GM21576 (cell line): ENCODE data around the gene COQ10A.

Source experiments
- ATAC-seq: cut with Tn5 transposase; IDR thresholded peaks from one replicate; pipeline ENCODE4 v1.9.1; 2021; ENCODE audit warnings: mild to moderate bottlenecking, moderate library complexity; ENCODE audit not compliant: unreplicated experiment

COQ10A gene

DNA sequence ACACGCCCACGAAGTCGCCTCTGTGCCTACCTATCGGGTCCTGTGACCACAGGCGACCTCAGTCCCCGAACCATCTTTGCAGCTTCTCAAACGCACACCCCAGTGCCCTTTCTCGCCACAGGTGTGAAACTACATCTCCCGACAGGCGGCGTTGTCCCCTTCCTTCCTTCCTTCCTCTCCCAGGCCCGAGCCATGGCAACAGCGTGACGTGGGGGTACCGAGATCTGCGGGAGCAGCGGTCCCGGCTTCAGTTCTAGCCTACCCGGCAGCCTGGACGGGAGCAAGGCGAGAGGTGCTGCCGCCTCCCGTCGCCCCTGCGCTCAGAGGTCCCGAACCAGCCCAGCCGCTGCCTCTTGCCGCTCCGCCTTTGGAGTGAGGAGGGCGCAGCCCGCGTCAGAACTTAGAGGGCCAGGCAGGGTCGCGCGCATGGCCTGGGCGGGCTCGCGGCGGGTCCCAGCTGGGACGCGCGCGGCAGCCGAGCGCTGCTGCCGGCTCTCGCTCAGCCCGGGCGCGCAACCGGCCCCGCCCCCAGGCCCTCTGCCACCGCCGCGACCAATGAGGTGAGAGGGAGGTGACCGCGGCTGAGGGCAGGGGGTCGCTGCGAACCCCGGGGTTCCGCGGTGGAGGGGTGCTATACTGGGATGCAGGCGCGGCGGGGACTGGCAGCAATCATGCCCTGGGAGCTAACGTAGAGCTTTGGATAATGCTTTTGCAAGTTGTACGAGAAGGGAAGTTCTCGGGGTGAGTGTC lies at the start of gene COQ10A:
Gene COQ10A, plus strand, starts transcription at position 250 of the 750 bp plus-strand sequence. Its CDS starts 177 bp downstream, at position 427.
- ATAC-seq = peak; percentile 78

DNA sequence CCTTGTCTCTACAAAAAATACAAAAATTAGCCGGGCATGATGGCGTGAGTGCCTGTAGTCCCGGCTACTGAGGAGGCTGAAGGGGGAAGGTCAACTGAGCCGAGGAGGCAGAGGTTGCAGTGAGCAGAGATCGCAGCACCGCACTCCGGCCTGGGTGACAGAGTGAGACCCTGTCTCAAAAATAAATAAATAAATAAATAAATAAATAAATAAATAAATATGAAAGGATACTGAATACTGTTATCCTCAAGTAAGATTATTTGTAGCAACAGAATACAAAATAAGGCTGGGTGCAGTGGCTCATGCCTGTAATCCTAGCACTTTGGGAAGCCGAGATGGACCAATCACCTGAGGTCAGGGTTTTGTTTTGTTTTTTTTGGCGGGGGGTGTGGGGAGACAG lies 46.9 kb upstream of the COQ10A start:
- no peak for ATAC-seq

DNA sequence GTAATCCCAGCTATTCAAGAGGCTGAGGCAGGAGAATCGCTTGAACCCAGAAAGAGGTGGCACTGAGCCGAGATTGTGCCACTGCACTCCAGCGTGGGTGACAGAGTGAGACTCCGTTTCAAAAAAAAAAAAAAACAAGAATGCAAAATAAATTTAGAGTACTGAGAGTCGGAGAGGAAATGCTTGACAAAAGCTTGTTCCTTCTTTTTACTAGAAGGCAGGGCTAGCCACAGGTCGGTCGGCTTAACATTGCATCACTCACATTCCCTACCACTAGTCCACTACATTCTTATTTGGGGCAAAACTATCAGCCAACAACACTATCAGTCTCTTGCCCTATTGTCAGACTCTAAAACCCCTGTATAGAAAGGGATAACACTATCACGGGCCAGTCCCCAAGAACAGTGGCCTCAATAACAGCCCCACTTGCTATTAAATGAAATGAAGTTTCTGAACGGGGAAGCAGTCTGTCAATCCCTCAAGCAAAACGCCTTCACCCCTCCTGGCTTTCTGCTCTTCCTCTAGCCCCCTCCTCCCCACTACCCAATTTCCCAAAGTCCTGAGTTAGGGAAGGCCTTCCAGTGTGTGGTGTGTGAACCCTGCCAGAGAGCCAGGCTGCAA lies 46.0 kb upstream of the COQ10A start:
- no peak for ATAC-seq

DNA sequence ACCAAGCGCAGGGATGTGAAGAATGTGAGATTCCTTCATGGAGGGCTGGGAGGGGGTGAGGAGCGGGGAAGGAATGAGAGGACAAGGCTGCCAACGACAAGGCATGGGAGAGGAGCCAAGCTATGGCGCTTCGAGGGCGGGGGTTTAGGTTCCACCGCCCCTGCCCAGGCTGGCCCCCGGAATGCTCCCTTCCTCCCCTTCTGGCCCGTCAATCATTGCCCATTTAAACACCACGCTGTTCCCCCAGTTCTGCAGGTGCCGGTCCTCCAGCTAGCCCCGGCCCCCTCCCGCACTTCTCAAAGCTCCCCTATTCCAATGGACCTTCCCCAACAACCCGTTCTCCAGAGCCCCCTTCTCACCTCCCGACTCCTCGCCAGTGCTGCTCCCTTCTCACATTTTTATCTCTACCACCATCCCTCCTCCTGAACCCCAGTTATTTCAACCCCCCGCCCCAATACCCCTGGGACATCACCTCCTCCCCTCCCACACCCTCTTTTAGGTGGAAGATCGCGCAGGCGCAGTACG lies 45.4 kb upstream of the COQ10A start:
- ATAC-seq = peak; percentile 9

- ATAC-seq = peak; percentile 76
Measured at GRCh38 chr12:56221757-56222530, 44.8 kb upstream of the COQ10A start, which contains the start of gene RNF41. Gene RNF41, minus strand, starts transcription at chr12:56221922. Its CDS starts 7,875 bp downstream, at chr12:56214047.

DNA sequence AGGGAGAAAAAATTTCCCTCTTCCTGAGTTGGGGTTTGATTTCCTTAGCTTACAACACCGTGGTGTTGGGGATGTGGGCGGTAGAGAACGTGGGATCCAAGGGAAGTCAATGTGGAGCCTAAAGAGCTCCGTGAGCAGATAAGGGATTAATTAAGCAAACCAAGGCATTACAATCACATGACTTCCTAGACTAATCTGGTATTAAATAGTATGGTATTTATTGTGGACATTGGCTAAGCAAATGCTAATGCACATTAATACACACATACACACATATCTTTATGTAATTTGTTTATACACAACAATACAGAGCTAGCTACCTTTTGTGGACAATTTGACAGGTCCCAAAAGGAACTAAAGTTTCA lies 44.2 kb upstream of the COQ10A start:
- no peak for ATAC-seq

- ATAC-seq = no peak
Measured at GRCh38 chr12:56223571-56224101, 43.1 kb upstream of the COQ10A start.

- ATAC-seq = peak; percentile 66
Measured at GRCh38 chr12:56224102-56224701, 42.5 kb upstream of the COQ10A start, which contains the start of gene NABP2. Gene NABP2, plus strand, starts transcription at chr12:56224342. Its CDS starts 515 bp downstream, at chr12:56224857.

DNA sequence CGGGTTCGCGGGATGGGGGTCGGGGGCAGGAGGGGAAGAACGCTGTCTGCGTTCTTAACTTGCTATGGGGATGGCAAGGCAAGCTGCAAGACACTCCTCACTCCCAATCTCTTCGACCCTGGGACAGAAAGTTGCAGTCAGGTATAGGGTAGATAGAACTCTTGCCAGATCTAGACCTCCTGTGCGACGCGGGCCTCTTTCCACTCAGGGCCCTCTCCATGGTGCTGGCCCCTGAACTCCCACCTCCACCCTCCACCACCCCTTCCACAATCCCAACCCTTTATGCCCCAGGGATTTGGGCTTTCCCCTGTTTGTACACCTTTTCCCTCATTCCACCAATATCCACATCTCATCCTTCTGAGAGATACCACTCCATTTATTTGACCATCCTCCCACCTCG lies 41.8 kb upstream of the COQ10A start:
- ATAC-seq = no peak

DNA sequence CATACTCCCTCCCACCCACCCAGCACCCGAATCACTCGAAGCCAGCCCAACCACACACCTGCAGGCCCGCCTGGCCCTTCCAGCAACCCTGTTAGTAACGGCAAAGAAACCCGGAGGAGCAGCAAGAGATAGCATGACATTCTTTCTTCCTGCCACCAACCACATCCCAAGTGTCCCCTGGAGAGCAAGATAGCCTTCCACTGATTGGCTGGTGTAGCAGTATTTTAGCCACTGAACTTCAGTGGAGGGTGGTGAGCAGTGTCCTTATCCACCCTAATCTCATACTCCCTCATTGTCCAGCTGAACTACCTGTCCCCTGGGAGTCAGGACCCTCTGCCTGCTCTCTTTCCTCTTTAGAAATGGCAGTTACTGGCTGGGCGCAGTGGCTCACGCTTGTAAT lies 37.7 kb upstream of the COQ10A start:
- no peak for ATAC-seq

GRCh38 chr12:56229916-56230431 lies 36.8 kb upstream of the COQ10A start, which contains the start of gene SLC39A5:
Gene SLC39A5, plus strand, starts transcription at chr12:56230051. Its CDS starts 1,224 bp downstream, at chr12:56231275.
- no peak for ATAC-seq

GRCh38 chr12:56230432-56231183 lies 36.1 kb upstream of the COQ10A start:
- ATAC-seq = no peak

DNA sequence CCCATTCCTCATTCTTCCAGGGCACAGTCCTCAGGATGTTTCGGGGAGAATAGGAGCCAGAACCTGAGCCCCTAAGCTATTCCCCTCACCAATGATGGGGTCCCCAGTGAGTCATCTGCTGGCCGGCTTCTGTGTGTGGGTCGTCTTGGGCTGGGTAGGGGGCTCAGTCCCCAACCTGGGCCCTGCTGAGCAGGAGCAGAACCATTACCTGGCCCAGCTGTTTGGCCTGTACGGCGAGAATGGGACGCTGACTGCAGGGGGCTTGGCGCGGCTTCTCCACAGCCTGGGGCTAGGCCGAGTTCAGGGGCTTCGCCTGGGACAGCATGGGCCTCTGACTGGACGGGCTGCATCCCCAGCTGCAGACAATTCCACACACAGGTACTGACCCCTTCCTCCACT lies 35.6 kb upstream of the COQ10A start:
- ATAC-seq = no peak

DNA sequence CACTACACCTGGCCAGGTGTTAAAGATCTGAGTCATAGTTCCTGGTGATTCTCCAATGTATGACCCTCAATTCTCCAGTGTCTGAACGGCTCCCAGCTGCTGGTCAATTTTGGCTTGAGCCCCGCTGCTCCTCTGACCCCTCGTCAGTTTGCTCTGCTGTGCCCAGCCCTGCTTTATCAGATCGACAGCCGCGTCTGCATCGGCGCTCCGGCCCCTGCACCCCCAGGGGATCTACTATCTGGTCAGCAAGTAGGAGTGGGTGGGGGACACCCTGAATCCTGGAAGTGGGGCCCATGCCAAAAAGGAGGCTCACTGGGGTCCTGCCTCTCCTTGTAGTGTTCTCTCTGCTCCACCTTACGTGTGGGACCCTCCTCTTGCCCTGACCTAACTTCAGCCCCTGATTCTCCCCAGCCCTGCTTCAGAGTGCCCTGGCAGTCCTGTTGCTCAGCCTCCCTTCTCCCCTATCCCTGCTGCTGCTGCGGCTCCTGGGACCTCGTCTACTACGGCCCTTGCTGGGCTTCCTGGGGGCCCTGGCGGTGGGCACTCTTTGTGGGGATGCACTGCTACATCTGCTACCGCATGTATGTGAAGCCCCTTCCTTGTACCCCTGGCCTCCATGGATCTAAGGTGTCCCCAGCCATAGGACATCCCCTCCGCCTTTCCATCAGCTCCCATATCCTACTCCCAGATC lies 31.9 kb upstream of the COQ10A start:
- ATAC-seq = no peak

- ATAC-seq = no peak
Measured at GRCh38 chr12:56236091-56236490, 30.7 kb upstream of the COQ10A start.

DNA sequence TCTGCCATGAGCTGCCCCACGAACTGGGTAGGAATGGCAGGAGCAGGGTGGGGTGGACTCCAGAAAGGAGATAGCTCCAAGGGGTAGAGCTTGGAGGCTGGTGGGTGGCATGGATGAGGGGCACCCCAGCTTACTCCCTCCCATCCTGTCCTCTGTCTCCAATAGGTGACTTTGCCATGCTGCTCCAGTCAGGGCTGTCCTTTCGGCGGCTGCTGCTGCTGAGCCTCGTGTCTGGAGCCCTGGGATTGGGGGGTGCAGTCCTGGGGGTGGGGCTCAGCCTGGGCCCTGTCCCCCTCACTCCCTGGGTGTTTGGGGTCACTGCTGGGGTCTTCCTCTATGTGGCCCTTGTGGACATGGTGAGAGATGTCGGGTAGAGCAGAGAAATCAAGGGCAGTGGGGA lies 29.8 kb upstream of the COQ10A start:
- ATAC-seq = no peak

DNA sequence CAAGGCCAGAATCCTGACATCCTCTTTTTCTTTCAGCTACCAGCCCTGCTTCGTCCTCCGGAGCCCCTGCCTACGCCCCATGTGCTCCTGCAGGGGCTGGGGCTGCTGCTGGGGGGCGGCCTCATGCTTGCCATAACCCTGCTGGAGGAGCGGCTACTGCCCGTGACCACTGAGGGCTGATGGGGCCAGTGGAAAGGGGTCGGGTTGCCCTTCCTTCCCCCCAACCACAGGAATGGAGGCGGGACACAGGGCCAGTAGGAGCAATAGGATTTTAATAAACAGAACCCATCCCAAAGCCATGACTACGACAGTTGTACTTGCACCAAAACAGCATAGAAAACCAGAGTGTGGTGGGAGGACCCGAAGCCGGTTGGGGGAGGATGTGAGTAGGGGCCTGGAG lies 29.2 kb upstream of the COQ10A start:
- ATAC-seq = no peak

- ATAC-seq = no peak
Measured at GRCh38 chr12:56241424-56242303, 25.1 kb upstream of the COQ10A start.
